WTC11 (cell line): Measurements from ENCODE around the gene DCUN1D5. TPM values are rescaled to one million over a fixed set of nuclear protein-coding genes. Genes with fewer than 3 reads are reported as not detected.

ENCODE experiments used
- ATAC-seq: fragments of 200-7000 bp; cut with Tn5 transposase; 2 replicates; pipeline ENCODE4 v1.10.0; 2021; ENCODE audit warnings: mild to moderate bottlenecking, moderate library complexity
- CTCF ChIA-PET: fragments of 300-600 bp; sonication (Branson Sonifier 250); formaldehyde crosslinking; loops from one replicate; lab custom pipeline; 2021; ENCODE audit warnings: antibody characterized with exemption; lab: Charles Lee
- POLR2A ChIA-PET: fragments of 350-600 bp; sonication (Branson Sonifier 250); formaldehyde crosslinking; loops from one replicate; lab custom pipeline; 2021; ENCODE audit warnings: antibody characterized with exemption; lab: Charles Lee
- DNase-seq: peaks from one replicate; pipeline ENCODE4 v3.0.0; 2021; ENCODE audit warnings: low spot score
- H3K27ac Mint-ChIP-seq: 2 replicates; pipeline ENCODE4 v1.8.0; 2021; ENCODE audit warnings: mixed read lengths
- H3K27me3 Mint-ChIP-seq: 2 replicates; pipeline ENCODE4 v1.8.0; 2021; ENCODE audit warnings: low read depth, mild to moderate bottlenecking, moderate library complexity, mixed read lengths
- H3K36me3 Mint-ChIP-seq: 2 replicates; pipeline ENCODE4 v1.8.0; 2021; ENCODE audit warnings: mixed read lengths
- H3K4me1 Mint-ChIP-seq: 2 replicates; pipeline ENCODE4 v1.8.0; 2022; ENCODE audit warnings: mixed read lengths
- H3K4me3 Mint-ChIP-seq: 2 replicates; pipeline ENCODE4 v1.8.0; 2021; ENCODE audit warnings: mild to moderate bottlenecking, moderate library complexity, mixed read lengths
- H3K9me3 Mint-ChIP-seq: 2 replicates; pipeline ENCODE4 v1.8.0; 2021; ENCODE audit warnings: mixed read lengths
- CBFB ChIP-seq: sonication (generic); formaldehyde crosslinking; IDR thresholded peaks from 2 replicates; pipeline ENCODE4 v1.8.1; 2022; ENCODE audit warnings: mild to moderate bottlenecking, low read depth, missing genetic modification reagents
- CDX4 ChIP-seq: fragments of 250-450 bp; sonication (Bioruptor Pico); IDR thresholded peaks from 2 replicates; pipeline ENCODE4 v1.9.0; 2021; ENCODE audit warnings: moderate library complexity, mild to moderate bottlenecking, inconsistent platforms, borderline replicate concordance
- ELF4 ChIP-seq: sonication (generic); formaldehyde crosslinking; IDR thresholded peaks from 2 replicates; pipeline ENCODE4 v1.8.1; 2022; ENCODE audit warnings: low read depth, mild to moderate bottlenecking, moderate library complexity, missing genetic modification reagents
- FOXJ3 ChIP-seq: sonication (generic); formaldehyde crosslinking; IDR thresholded peaks from 2 replicates; pipeline ENCODE4 v1.9.0; 2021; ENCODE audit warnings: missing genetic modification reagents, mild to moderate bottlenecking, borderline replicate concordance
- KAT7 ChIP-seq: sonication (generic); formaldehyde crosslinking; IDR thresholded peaks from 2 replicates; pipeline ENCODE4 v1.8.1; 2023; ENCODE audit warnings: missing genetic modification reagents, mild to moderate bottlenecking, borderline replicate concordance
- MXD4 ChIP-seq: fragments of 250-450 bp; sonication (Bioruptor Pico); IDR thresholded peaks from 2 replicates; pipeline ENCODE4 v1.8.0; 2021; ENCODE audit warnings: mild to moderate bottlenecking, moderate library complexity, borderline replicate concordance
- MYBL2 ChIP-seq: sonication (generic); formaldehyde crosslinking; IDR thresholded peaks from 2 replicates; pipeline ENCODE4 v1.8.1; 2023; ENCODE audit warnings: mild to moderate bottlenecking, moderate library complexity, missing genetic modification reagents
- NFATC4 ChIP-seq: fragments of 250-450 bp; sonication (Bioruptor Pico); IDR thresholded peaks from 2 replicates; pipeline ENCODE4 v1.9.0; 2021; ENCODE audit warnings: mild to moderate bottlenecking
- NFE2L1 ChIP-seq: sonication (generic); formaldehyde crosslinking; IDR thresholded peaks from 2 replicates; pipeline ENCODE4 v1.8.1; 2023; ENCODE audit warnings: missing genetic modification reagents
- NFYB ChIP-seq: sonication (generic); formaldehyde crosslinking; conservative IDR thresholded peaks from 2 replicates; pipeline ENCODE4 v1.8.0; 2022; ENCODE audit warnings: low read depth, missing genetic modification reagents
- PRRX2 ChIP-seq: fragments of 250-450 bp; sonication (Bioruptor Pico); IDR thresholded peaks from 2 replicates; pipeline ENCODE4 v1.8.0; 2021; ENCODE audit warnings: mild to moderate bottlenecking
- SP1 ChIP-seq: sonication (generic); formaldehyde crosslinking; conservative IDR thresholded peaks from 2 replicates; pipeline ENCODE4 v1.8.1; 2022; ENCODE audit warnings: missing genetic modification reagents
- TCF7 ChIP-seq: sonication (generic); formaldehyde crosslinking; IDR thresholded peaks from 2 replicates; pipeline ENCODE4 v1.8.0; 2022; ENCODE audit warnings: mild to moderate bottlenecking, low read depth, missing genetic modification reagents, moderate library complexity
- TEAD4 ChIP-seq: sonication (generic); formaldehyde crosslinking; IDR thresholded peaks from 2 replicates; pipeline ENCODE4 v1.8.0; 2022; ENCODE audit warnings: mild to moderate bottlenecking, missing genetic modification reagents
- TP53 ChIP-seq: sonication (generic); formaldehyde crosslinking; IDR thresholded peaks from 2 replicates; pipeline ENCODE4 v1.8.1; 2023; ENCODE audit warnings: mild to moderate bottlenecking, missing genetic modification reagents
- ZNF263 ChIP-seq: sonication (generic); formaldehyde crosslinking; IDR thresholded peaks from 2 replicates; pipeline ENCODE4 v1.8.1; 2022; ENCODE audit warnings: low read depth, mild to moderate bottlenecking, moderate library complexity, missing genetic modification reagents
- ZNF317 ChIP-seq: sonication (generic); formaldehyde crosslinking; IDR thresholded peaks from 2 replicates; pipeline ENCODE4 v1.8.1; 2023; ENCODE audit warnings: low read depth, mild to moderate bottlenecking, moderate library complexity, missing genetic modification reagents, borderline replicate concordance
- ZNF425 ChIP-seq: fragments of 250-450 bp; sonication (Bioruptor Pico); conservative IDR thresholded peaks from 2 replicates; pipeline ENCODE4 v1.9.0; 2021; ENCODE audit warnings: mild to moderate bottlenecking
- total RNA-seq: library from RNA; stranded (reverse); gene quantifications from 3 replicates; pipeline ENCODE4 v1.2.3, GENCODE V29; 2021
- TF ChIP-seq, protein P1 (sequence below): sonication (generic); formaldehyde crosslinking; IDR thresholded peaks from 2 replicates; pipeline ENCODE4 v1.8.1; 2023; ENCODE audit warnings: mild to moderate bottlenecking, missing genetic modification reagents, borderline replicate concordance
- TF ChIP-seq, protein P2 (sequence below): sonication (generic); formaldehyde crosslinking; IDR thresholded peaks from 2 replicates; pipeline ENCODE4 v1.8.0; 2022; ENCODE audit warnings: mild to moderate bottlenecking, missing genetic modification reagents
- TF ChIP-seq, protein P3 (sequence below): fragments of 200-600 bp; IDR thresholded peaks from 2 replicates; pipeline ENCODE4 v1.8.0; 2022; ENCODE audit warnings: antibody characterized with exemption
- TF ChIP-seq, protein P4 (sequence below): fragments of 250-450 bp; sonication (Bioruptor Pico); IDR thresholded peaks from 2 replicates; pipeline ENCODE4 v1.8.0; 2021; ENCODE audit warnings: mild to moderate bottlenecking

The DCUN1D5 gene
- total RNA-seq, 1 experiment from 2014 or later: 98.2 TPM

- TF ChIP-seq, protein P1, sequence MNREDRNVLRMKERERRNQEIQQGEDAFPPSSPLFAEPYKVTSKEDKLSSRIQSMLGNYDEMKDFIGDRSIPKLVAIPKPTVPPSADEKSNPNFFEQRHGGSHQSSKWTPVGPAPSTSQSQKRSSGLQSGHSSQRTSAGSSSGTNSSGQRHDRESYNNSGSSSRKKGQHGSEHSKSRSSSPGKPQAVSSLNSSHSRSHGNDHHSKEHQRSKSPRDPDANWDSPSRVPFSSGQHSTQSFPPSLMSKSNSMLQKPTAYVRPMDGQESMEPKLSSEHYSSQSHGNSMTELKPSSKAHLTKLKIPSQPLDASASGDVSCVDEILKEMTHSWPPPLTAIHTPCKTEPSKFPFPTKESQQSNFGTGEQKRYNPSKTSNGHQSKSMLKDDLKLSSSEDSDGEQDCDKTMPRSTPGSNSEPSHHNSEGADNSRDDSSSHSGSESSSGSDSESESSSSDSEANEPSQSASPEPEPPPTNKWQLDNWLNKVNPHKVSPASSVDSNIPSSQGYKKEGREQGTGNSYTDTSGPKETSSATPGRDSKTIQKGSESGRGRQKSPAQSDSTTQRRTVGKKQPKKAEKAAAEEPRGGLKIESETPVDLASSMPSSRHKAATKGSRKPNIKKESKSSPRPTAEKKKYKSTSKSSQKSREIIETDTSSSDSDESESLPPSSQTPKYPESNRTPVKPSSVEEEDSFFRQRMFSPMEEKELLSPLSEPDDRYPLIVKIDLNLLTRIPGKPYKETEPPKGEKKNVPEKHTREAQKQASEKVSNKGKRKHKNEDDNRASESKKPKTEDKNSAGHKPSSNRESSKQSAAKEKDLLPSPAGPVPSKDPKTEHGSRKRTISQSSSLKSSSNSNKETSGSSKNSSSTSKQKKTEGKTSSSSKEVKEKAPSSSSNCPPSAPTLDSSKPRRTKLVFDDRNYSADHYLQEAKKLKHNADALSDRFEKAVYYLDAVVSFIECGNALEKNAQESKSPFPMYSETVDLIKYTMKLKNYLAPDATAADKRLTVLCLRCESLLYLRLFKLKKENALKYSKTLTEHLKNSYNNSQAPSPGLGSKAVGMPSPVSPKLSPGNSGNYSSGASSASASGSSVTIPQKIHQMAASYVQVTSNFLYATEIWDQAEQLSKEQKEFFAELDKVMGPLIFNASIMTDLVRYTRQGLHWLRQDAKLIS (CRISPR knock-in tag): no peak
Measured at GRCh38 chr11:103111400-103111799, 19.4 kb upstream of the DCUN1D5 start (continued).

GRCh38 chr11:103110391-103110790, 18.4 kb upstream of the DCUN1D5 start:
- DNase-seq: no peak
- Mint-ChIP-seq H3K4me1 (peaks cover 17% of the 10 kb centered on the region), H3K27ac (no peak overlapping the region), H3K27me3 (no peaks in the 10 kb centered on the region), H3K9me3 (no peaks in the 10 kb centered on the region), H3K36me3 (peaks cover 5% of the 10 kb centered on the region), H3K4me3 (peak overlapping the region; percentile 95)
- POLR2A ChIA-PET: interaction anchor here (1.8 kb wide), 1 partner anchor 19 kb away, joined by 29 read pairs; the partner anchor contains the start of gene DCUN1D5
- no peak for ATAC-seq
- TF ChIP-seq KAT7: no peak
- no peak for TF ChIP-seq SP1 (CRISPR knock-in tag)
- no peak for TF ChIP-seq TEAD4 (CRISPR knock-in tag)
- TF ChIP-seq NFE2L1 (CRISPR knock-in tag): no peak
- no peak for TF ChIP-seq NFYB (CRISPR knock-in tag)
- TF ChIP-seq ZNF263: no peak
- TF ChIP-seq ZNF317 (CRISPR knock-in tag): no peak
- TF ChIP-seq TP53 (CRISPR knock-in tag): no peak
- TF ChIP-seq, protein P2, sequence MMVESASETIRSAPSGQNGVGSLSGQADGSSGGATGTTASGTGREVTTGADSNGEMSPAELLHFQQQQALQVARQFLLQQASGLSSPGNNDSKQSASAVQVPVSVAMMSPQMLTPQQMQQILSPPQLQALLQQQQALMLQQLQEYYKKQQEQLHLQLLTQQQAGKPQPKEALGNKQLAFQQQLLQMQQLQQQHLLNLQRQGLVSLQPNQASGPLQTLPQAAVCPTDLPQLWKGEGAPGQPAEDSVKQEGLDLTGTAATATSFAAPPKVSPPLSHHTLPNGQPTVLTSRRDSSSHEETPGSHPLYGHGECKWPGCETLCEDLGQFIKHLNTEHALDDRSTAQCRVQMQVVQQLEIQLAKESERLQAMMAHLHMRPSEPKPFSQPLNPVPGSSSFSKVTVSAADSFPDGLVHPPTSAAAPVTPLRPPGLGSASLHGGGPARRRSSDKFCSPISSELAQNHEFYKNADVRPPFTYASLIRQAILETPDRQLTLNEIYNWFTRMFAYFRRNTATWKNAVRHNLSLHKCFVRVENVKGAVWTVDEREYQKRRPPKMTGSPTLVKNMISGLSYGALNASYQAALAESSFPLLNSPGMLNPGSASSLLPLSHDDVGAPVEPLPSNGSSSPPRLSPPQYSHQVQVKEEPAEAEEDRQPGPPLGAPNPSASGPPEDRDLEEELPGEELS (CRISPR knock-in tag): no peak
- TF ChIP-seq, protein P3, sequence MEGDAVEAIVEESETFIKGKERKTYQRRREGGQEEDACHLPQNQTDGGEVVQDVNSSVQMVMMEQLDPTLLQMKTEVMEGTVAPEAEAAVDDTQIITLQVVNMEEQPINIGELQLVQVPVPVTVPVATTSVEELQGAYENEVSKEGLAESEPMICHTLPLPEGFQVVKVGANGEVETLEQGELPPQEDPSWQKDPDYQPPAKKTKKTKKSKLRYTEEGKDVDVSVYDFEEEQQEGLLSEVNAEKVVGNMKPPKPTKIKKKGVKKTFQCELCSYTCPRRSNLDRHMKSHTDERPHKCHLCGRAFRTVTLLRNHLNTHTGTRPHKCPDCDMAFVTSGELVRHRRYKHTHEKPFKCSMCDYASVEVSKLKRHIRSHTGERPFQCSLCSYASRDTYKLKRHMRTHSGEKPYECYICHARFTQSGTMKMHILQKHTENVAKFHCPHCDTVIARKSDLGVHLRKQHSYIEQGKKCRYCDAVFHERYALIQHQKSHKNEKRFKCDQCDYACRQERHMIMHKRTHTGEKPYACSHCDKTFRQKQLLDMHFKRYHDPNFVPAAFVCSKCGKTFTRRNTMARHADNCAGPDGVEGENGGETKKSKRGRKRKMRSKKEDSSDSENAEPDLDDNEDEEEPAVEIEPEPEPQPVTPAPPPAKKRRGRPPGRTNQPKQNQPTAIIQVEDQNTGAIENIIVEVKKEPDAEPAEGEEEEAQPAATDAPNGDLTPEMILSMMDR: no peak
- TF ChIP-seq NFATC4 (CRISPR knock-in tag): no peak
- TF ChIP-seq MXD4 (CRISPR knock-in tag): no peak
- no peak for TF ChIP-seq PRRX2 (CRISPR knock-in tag)
- TF ChIP-seq TCF7 (CRISPR knock-in tag): no peak
- no peak for TF ChIP-seq CBFB (CRISPR knock-in tag)
- TF ChIP-seq FOXJ3 (CRISPR knock-in tag): no peak
- CTCF ChIA-PET: no interaction called here

DNA sequence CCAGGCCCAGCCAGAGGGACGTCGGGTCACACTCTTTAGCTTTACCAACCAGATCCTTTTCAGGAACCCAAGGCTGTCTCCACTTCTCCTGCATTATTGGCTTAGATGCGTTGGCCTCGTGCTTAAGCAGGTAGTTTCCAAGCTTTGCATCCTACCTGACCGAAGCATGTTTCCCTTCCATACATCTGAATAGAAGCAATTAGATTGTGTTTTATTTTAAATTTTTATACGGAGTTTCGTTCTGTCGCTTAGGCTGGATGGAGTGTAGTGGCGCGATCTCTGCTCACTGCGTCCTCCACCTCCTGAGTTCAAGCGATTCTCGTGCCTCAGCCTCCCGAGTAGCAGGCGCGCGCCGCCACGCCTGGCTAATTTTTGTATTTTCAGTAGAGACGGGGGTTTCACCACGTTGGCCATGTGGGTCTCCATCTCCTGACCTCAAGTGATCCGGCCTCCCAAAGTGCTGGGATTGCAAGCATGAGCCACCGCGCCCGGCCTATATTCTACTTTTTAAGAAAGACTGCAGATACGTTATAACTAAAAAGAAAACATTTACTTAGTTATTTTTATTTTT, 17.9 kb upstream of the DCUN1D5 start:
- TF ChIP-seq, protein P4, sequence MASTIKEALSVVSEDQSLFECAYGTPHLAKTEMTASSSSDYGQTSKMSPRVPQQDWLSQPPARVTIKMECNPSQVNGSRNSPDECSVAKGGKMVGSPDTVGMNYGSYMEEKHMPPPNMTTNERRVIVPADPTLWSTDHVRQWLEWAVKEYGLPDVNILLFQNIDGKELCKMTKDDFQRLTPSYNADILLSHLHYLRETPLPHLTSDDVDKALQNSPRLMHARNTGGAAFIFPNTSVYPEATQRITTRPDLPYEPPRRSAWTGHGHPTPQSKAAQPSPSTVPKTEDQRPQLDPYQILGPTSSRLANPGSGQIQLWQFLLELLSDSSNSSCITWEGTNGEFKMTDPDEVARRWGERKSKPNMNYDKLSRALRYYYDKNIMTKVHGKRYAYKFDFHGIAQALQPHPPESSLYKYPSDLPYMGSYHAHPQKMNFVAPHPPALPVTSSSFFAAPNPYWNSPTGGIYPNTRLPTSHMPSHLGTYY (CRISPR knock-in tag): no peak
- TF ChIP-seq CDX4 (no peak), ZNF425 (CRISPR knock-in tag) (no peak), ELF4 (no peak), MYBL2 (CRISPR knock-in tag) (no peak)
- peak overlapping the region; percentile 84 for H3K27ac Mint-ChIP-seq
- DNase-seq (peak; percentile 19), ATAC-seq (peak; percentile 1; the same call in 1 of the 2 replicates)
- no peaks in the 10 kb centered on the region for H3K27me3 Mint-ChIP-seq
- H3K9me3 Mint-ChIP-seq: no peaks in the 10 kb centered on the region
- H3K36me3 Mint-ChIP-seq: peaks cover 4% of the 10 kb centered on the region
- peak overlapping the region; percentile 95 for H3K4me3 Mint-ChIP-seq
- peaks cover 17% of the 10 kb centered on the region for H3K4me1 Mint-ChIP-seq
- CTCF ChIA-PET: interaction anchor here (0.5 to 1.6 kb wide), 10 partner anchors 8 to 302 kb away, joined by 3 to 36 read pairs (median 4); partner anchors contain the start of gene DCUN1D5
- POLR2A ChIA-PET: interaction anchor here (1.8 kb wide), 1 partner anchor 18 kb away, joined by 29 read pairs; the partner anchor contains the start of gene DCUN1D5
